Endothelial cell of umbilical vein (primary cell): ENCODE data around the gene LMAN1L. TPM values are rescaled to one million over a fixed set of nuclear protein-coding genes. Genes with fewer than 3 reads are reported as not detected.
"Not testable (repeated sequence)": the region's sequence is repeated elsewhere in the genome, so short reads cannot be mapped to it uniquely, and the experiment has no call there.

ENCODE experiments used
- BruUV-seq: library from RNA; stranded (reverse); fragments of 400-500 nt; replicated peaks from 2 replicates; lab custom pipeline; 2021; lab: Mats Ljungman, UMichigan
- CTCF ChIA-PET: fragments of 300-600, 350-600 bp; sonication (Branson Sonifier 250); formaldehyde crosslinking; loops from one replicate; lab custom pipeline; 2021; ENCODE audit warnings: antibody characterized with exemption, inconsistent platforms; lab: Charles Lee
- POLR2A ChIA-PET: fragments of 300-600, 350-600 bp; sonication (Branson Sonifier 250); formaldehyde crosslinking; loops from one replicate; lab custom pipeline; 2021; ENCODE audit warnings: antibody characterized with exemption, inconsistent platforms; lab: Charles Lee
- DNase-seq: peaks from one replicate; pipeline ENCODE4 v3.0.0-alpha.2; 2011; ENCODE audit warnings: low read depth, low spot score
- FAIRE-seq: peaks from 2 replicates; lab custom pipeline; 2011; peaks lifted over from hg19 to GRCh38; lab: Jason Lieb, UNC
- H2AFZ ChIP-seq: 2 replicates; pipeline ENCODE4 v1.6.0; 2012; ENCODE audit warnings: low read depth, low read length, control low read depth, inconsistent platforms
- H3K27ac ChIP-seq: 2 replicates; pipeline ENCODE4 v1.5.1; 2011; ENCODE audit warnings: low read depth, mild to moderate bottlenecking, control low read depth, low read length, moderate library complexity; ENCODE audit not compliant: insufficient read depth
- H3K27me3 ChIP-seq, 2 experiments: 2 replicates each; pipeline versions ENCODE4 v1.6.0 to v1.6.1; 2011; ENCODE audit warnings: low read length in 2 of 2, mixed read lengths in 1 of 2; ENCODE audit not compliant: control insufficient read depth in 2 of 2, insufficient read depth in 2 of 2
- H3K36me3 ChIP-seq, 2 experiments: 2 replicates in 1 of 2; 3 replicates in 1 of 2; pipeline ENCODE4 v1.5.1; 2011; ENCODE audit warnings: low read length in 2 of 2, mild to moderate bottlenecking in 1 of 2, moderate library complexity in 1 of 2; ENCODE audit not compliant: control insufficient read depth in 2 of 2, insufficient read depth in 2 of 2; ENCODE audit errors: extremely low read depth in 1 of 2
- H3K4me1 ChIP-seq: 3 replicates; pipeline ENCODE4 v1.5.1; 2011; ENCODE audit warnings: mild to moderate bottlenecking, low read length; ENCODE audit not compliant: control insufficient read depth, insufficient read depth; ENCODE audit errors: extremely low read depth
- H3K4me2 ChIP-seq: 2 replicates; pipeline ENCODE4 v1.6.1; 2011; ENCODE audit warnings: low read length, control low read depth, mixed read lengths; ENCODE audit not compliant: insufficient read depth
- H3K4me3 ChIP-seq, 3 experiments: fragments of 200-600 bp in 1 of 3; sonication (generic), shearing (Covaris generic) in 1 of 3; replicated peaks in 1 of 3; 2 replicates each; pipeline ENCODE4 v1.5.1; 2011 to 2016; ENCODE audit warnings: control low read depth in 3 of 3, low read length in 3 of 3, mild to moderate bottlenecking in 2 of 3, inconsistent platforms in 1 of 3, low read depth in 1 of 3, moderate library complexity in 1 of 3; ENCODE audit not compliant: insufficient read depth in 1 of 3
- H3K79me2 ChIP-seq: 2 replicates; pipeline ENCODE4 v1.6.0; 2012; ENCODE audit warnings: low read length, inconsistent platforms; ENCODE audit not compliant: control insufficient read depth, insufficient read depth
- H3K9ac ChIP-seq: replicated peaks from 2 replicates; pipeline ENCODE3; 2011; ENCODE audit warnings: low read length, control low read depth; ENCODE audit not compliant: insufficient read depth; ENCODE audit errors: extremely low read depth
- H3K9me1 ChIP-seq: replicated peaks from 3 replicates; pipeline ENCODE4 v1.6.0; 2011; ENCODE audit warnings: mild to moderate bottlenecking, low read length; ENCODE audit not compliant: control insufficient read depth, insufficient read depth; ENCODE audit errors: extremely low read depth
- H3K9me3 ChIP-seq: replicated peaks from 2 replicates; pipeline ENCODE4 v1.5.1; 2012; ENCODE audit warnings: low read length, inconsistent platforms; ENCODE audit not compliant: control insufficient read depth, insufficient read depth
- H4K20me1 ChIP-seq: replicated peaks from 2 replicates; pipeline ENCODE3; 2011; ENCODE audit warnings: mild to moderate bottlenecking, low read length; ENCODE audit not compliant: control insufficient read depth, insufficient read depth; ENCODE audit errors: extremely low read depth
- FOS ChIP-seq: IDR thresholded peaks from 2 replicates; pipeline ENCODE4 v1.6.1; 2011; ENCODE audit warnings: mild to moderate bottlenecking, low read length, moderate library complexity, borderline replicate concordance; ENCODE audit not compliant: insufficient read depth
- MYC ChIP-seq: IDR thresholded peaks from one replicate; pipeline ENCODE4 v1.6.1; 2011; ENCODE audit warnings: mild to moderate bottlenecking, low read depth, low read length
- POLR2AphosphoS5 ChIP-seq: IDR thresholded peaks from 2 replicates; pipeline ENCODE4 v1.6.1; 2012; ENCODE audit warnings: low read depth, mild to moderate bottlenecking, control low read depth, low read length, moderate library complexity; ENCODE audit not compliant: insufficient read depth
- dilution Hi-C: fragments of 300-500 bp; cut with MboI; formaldehyde crosslinking; loops from one replicate; pipeline ENCODE4 v1.15.0; 2019; ENCODE audit warnings: low sequenced_read_pairs; ENCODE audit not compliant: extremely low pct_ligation_motif_present
- intact Hi-C: fragments of 100-400 bp; cut with micrococcal nuclease; formaldehyde crosslinking; loops from one replicate; pipeline ENCODE4 v1.10.0; 2022
- polyA plus RNA-seq, 4 experiments: library from polyadenylated mRNA; depleted of rRNA in 3 of 4; stranded (reverse) in 3 of 4; unstranded in 1 of 4; fragments of >200 nt; gene quantifications; 2 replicates each; pipeline versions ENCODE4 v1.2.1 to v1.2.3, GENCODE V29; 2011 to 2012; ENCODE audit warnings: missing spikeins in 1 of 4
- total RNA-seq: library from RNA; stranded (reverse); gene quantifications from 2 replicates; pipeline ENCODE4 v1.2.3, GENCODE V29; 2021
- TF ChIP-seq, protein P1 (sequence below): IDR thresholded peaks from 2 replicates; pipeline ENCODE4 v1.6.1; 2011; ENCODE audit not compliant: insufficient read depth, insufficient read length

The LMAN1L gene
- total and polyA plus RNA-seq, 2 donors (not counting 3 experiments of a cell fraction or from before 2014, with no cell fraction given), result not detected

DNA sequence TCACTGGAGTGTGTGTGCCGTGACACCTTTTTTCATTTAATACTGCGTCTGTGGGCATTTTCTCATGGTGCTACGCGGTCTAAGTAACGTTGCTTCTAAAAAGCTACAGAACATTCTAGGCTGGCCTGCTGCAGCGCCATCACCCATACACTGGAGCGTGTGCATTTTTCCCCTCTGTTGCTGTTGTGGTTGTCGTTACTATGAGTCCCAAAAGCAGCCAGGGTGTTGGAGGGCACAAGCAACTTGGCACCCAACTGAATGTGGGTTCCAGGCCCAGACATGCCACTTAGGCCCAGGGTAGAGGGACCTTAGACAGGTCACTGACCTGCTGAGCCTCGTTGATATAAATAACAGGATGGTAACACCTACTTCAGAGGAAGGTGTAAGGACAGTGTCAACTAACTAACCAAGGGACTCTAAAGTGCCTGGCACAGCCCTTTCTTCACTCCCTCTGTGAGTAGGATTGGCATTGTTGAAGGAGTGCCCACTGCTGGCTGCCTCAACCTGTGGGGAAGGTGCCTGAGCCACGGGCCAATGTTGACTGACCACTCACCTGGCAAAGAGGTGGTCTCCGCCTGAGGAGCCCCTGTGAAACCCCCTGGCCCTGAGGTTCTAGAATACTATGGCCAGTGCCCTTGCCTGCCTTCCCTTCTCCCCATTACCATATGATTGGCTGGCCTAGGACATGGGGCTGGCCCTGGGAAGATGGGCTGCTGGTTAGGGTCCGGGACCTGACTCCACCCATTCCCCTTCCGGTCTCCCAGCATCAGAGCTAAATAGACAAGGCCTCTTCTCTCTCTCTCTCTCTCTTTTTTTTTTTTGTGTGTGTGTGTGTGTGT lies 27.2 kb upstream of the LMAN1L start:
- Histone ChIP-seq H3K9ac (no peak overlapping the region), H3K79me2 (peaks cover 81% of the 10 kb centered on the region), H3K27ac (no peak overlapping the region), H3K9me3 (no peaks in the 10 kb centered on the region), H3K36me3 (peaks cover 0 to 7% of the 10 kb centered on the region in 2 experiments), H4K20me1 (peaks cover 2% of the 10 kb centered on the region), H3K4me1 (peaks cover 29% of the 10 kb centered on the region), H3K4me2 (no peak overlapping the region), H3K4me3 (no peak overlapping the region), H3K9me1 (no peaks in the 10 kb centered on the region), H2AFZ (no peak overlapping the region), H3K27me3 (no peaks in the 10 kb centered on the region)
- intact Hi-C loops, result no loop called here
- ChIA-PET CTCF (interaction anchor here (0.9 to 8.3 kb wide), 5 partner anchors 8 to 116 kb away, joined by 4 to 98 read pairs (median 12); no protein-coding TSS in a partner anchor), POLR2A (no interaction called here)
- dilution Hi-C loops, result no loop called here
- DNase-seq (no peak), FAIRE-seq (no peak)
- no TSS peak for BruUV-seq
- TF ChIP-seq FOS (no peak), POLR2AphosphoS5 (no peak), MYC (no peak)
- TF ChIP-seq, protein P1, sequence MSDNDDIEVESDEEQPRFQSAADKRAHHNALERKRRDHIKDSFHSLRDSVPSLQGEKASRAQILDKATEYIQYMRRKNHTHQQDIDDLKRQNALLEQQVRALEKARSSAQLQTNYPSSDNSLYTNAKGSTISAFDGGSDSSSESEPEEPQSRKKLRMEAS, result no peak

DNA sequence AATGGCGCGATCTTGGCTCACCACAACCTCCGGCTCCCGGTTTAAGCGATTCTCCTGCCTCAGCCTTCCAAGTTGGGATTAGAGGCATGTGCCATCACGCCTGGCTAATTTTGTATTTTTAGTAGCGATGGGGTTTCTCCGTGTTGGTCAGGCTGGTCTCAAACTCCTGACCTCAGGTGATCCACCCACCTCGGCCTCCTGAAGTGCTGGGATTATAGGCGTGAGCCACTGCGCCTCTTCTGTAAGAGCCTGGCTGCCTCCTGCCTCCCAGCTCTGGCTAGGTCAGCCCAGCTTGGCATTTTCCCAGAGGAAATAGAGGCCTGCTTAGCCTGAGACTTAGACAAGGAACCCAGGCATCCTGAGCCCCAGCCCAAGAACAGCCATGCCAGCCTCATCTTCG lies 26.6 kb upstream of the LMAN1L start:
- H3K9me3 ChIP-seq, H3K36me3 ChIP-seq, H3K9me1 ChIP-seq, H3K4me3 ChIP-seq, FAIRE-seq, H4K20me1 ChIP-seq, H3K27me3 ChIP-seq, POLR2A ChIA-PET, intact Hi-C loops, dilution Hi-C loops, DNase-seq, H3K4me2 ChIP-seq, H3K27ac ChIP-seq, BruUV-seq, H3K9ac ChIP-seq, H2AFZ ChIP-seq: not testable (repeated sequence)
- peaks cover 24% of the 10 kb centered on the region for H3K4me1 ChIP-seq
- CTCF ChIA-PET, result interaction anchor here (0.9 to 3.6 kb wide), 3 partner anchors 8 to 116 kb away, joined by 4 to 22 read pairs (median 9); no protein-coding TSS in a partner anchor
- peaks cover 86% of the 10 kb centered on the region for H3K79me2 ChIP-seq
